GM12878 (cell line): ENCODE measurements around the gene RAB24. TPM values are rescaled to one million over a fixed set of nuclear protein-coding genes. Genes with fewer than 3 reads are reported as not detected.

Experiments used
- ATAC-seq: fragments of 200-7000 bp; cut with Tn5 transposase; 3 replicates; pipeline ENCODE4 v1.9.1; 2020; ENCODE audit warnings: mild to moderate bottlenecking, moderate library complexity
- BruUV-seq: library from RNA; stranded (reverse); fragments of 400-500 nt; replicated peaks from 2 replicates; lab custom pipeline; 2021; lab: Mats Ljungman, UMichigan
- CTCF ChIA-PET: fragments of 300-600 bp; sonication (Branson Sonifier 250); formaldehyde crosslinking; extraction: SDS; loops from one replicate; lab custom pipeline; 2021; ENCODE audit warnings: inconsistent platforms; lab: Yijun Ruan, JAX
- POLR2A ChIA-PET: fragments of 350-600 bp; formaldehyde crosslinking; extraction: SDS; loops from one replicate; lab custom pipeline; 2021; ENCODE audit warnings: inconsistent platforms; lab: Charles Lee
- RAD21 ChIA-PET: fragments of 300-600 bp; sonication (Branson Sonifier 250); formaldehyde crosslinking; loops from one replicate; lab custom pipeline; 2023; ENCODE audit warnings: antibody characterized with exemption; ENCODE audit not compliant: unreplicated experiment; lab: Charles Lee
- SMC1A ChIA-PET: fragments of 300-600 bp; sonication (Branson Sonifier 250); formaldehyde crosslinking; loops from one replicate; lab custom pipeline; 2023; ENCODE audit not compliant: unreplicated experiment, uncharacterized antibody; lab: Charles Lee
- DNase-seq: peaks from one replicate; pipeline ENCODE4 v3.0.0-alpha.2; 2011; ENCODE audit warnings: low read depth, low spot score
- FAIRE-seq: peaks from 3 replicates; lab custom pipeline; 2011; peaks lifted over from hg19 to GRCh38; lab: Jason Lieb, UNC
- H2AFZ ChIP-seq: 2 replicates; pipeline ENCODE4 v1.6.0; 2011; ENCODE audit warnings: low read depth, low read length, control low read depth; ENCODE audit not compliant: control insufficient read depth
- H3K27ac ChIP-seq: 2 replicates; pipeline ENCODE4 v1.5.1; 2011; ENCODE audit warnings: control low read depth; ENCODE audit not compliant: control insufficient read depth, insufficient read depth
- H3K27me3 ChIP-seq, 2 experiments: replicated peaks in 1 of 2; 2 replicates each; pipeline versions ENCODE4 v1.6.0 to v1.6.1; 2011; ENCODE audit warnings: low read length in 1 of 2; ENCODE audit not compliant: control insufficient read depth in 2 of 2, insufficient read depth in 2 of 2
- H3K36me3 ChIP-seq, 2 experiments: 2 replicates each; pipeline ENCODE4 v1.5.1; 2011; ENCODE audit warnings: low read length in 1 of 2; ENCODE audit not compliant: control insufficient read depth in 2 of 2, insufficient read depth in 2 of 2
- H3K4me1 ChIP-seq: 2 replicates; pipeline ENCODE4 v1.6.1; 2011; ENCODE audit warnings: mild to moderate bottlenecking, low read length, moderate library complexity, mixed read lengths; ENCODE audit not compliant: control insufficient read depth, insufficient read depth
- H3K4me2 ChIP-seq: 2 replicates; pipeline ENCODE4 v1.6.0; 2011; ENCODE audit warnings: control low read depth; ENCODE audit not compliant: control insufficient read depth, insufficient read depth
- H3K4me3 ChIP-seq: fragments of 200-600 bp; sonication (generic); 2 replicates; pipeline ENCODE4 v1.5.1; 2016
- H3K79me2 ChIP-seq: 2 replicates; pipeline ENCODE4 v1.6.0; 2011; ENCODE audit warnings: low read length; ENCODE audit not compliant: control insufficient read depth, insufficient read depth
- H3K9ac ChIP-seq: 2 replicates; pipeline ENCODE4 v1.8.0; 2011; ENCODE audit warnings: low read length, control low read depth, mixed read lengths; ENCODE audit not compliant: control insufficient read depth, insufficient read depth
- H3K9me3 ChIP-seq: replicated peaks from 3 replicates; pipeline ENCODE4 v1.5.1; 2011; ENCODE audit warnings: mild to moderate bottlenecking, low read length; ENCODE audit not compliant: control insufficient read depth, insufficient read depth
- H4K20me1 ChIP-seq: 2 replicates; pipeline ENCODE4 v1.6.0; 2011; ENCODE audit not compliant: control insufficient read depth, insufficient read depth
- BCL11A ChIP-seq: IDR thresholded peaks from 2 replicates; pipeline ENCODE4 v1.6.1; 2011; ENCODE audit warnings: low read depth, low read length
- CBX5 ChIP-seq: sonication (generic); IDR thresholded peaks from 2 replicates; pipeline ENCODE4 v1.6.1; 2016; ENCODE audit warnings: low read depth, moderate library complexity, mild to moderate bottlenecking, inconsistent platforms
- CREB1 ChIP-seq: IDR thresholded peaks from 2 replicates; pipeline ENCODE4 v1.6.1; 2012; ENCODE audit warnings: low read depth, mild to moderate bottlenecking, inconsistent platforms
- GATAD2B ChIP-seq: fragments of 450-650 bp; conservative IDR thresholded peaks from 2 replicates; pipeline ENCODE4 v1.6.1; 2017; ENCODE audit warnings: low read depth, mild to moderate bottlenecking, moderate library complexity
- NKRF ChIP-seq: fragments of 450-650 bp; conservative IDR thresholded peaks from 2 replicates; pipeline ENCODE4 v1.6.1; 2017; ENCODE audit warnings: mild to moderate bottlenecking, moderate library complexity
- POLR2AphosphoS5 ChIP-seq: IDR thresholded peaks from 2 replicates; pipeline ENCODE4 v1.6.1; 2011; ENCODE audit warnings: mild to moderate bottlenecking, low read length, inconsistent platforms
- TCF7 ChIP-seq: IDR thresholded peaks from 2 replicates; pipeline ENCODE4 v1.6.1; 2014; ENCODE audit warnings: antibody characterized with exemption, borderline replicate concordance
- ZNF274 ChIP-seq: IDR thresholded peaks from one replicate; pipeline ENCODE4 v1.8.0; 2011; ENCODE audit not compliant: insufficient read length, insufficient read depth
- WGBS: methylation state at CpG from one replicate; pipeline ENCODE4 v1.1.6; 2016; ENCODE audit warnings: low lambda C conversion rate; ENCODE audit not compliant: insufficient replicate concordance, insufficient coverage; ENCODE audit errors: missing lambda C conversion rate; 5-methylcytosine and 5-hydroxymethylcytosine counted together
- in situ Hi-C: fragments of 300-500 bp; cut with MboI; formaldehyde crosslinking; loops from 9 replicates; pipeline ENCODE4 v1.14.3; 2018; ENCODE audit warnings: mixed read lengths
- intact Hi-C: fragments of 100-400 bp; cut with micrococcal nuclease; formaldehyde crosslinking; loops from one replicate; pipeline ENCODE4 v1.14.2; 2022; ENCODE audit not compliant: unreplicated experiment
- polyA plus RNA-seq, 11 experiments: library from polyadenylated mRNA; depleted of rRNA in 4 of 11; unstranded in 6 of 11; stranded (reverse) in 5 of 11; fragments of >200 nt; fragmentation: Nextera tagmentation in 4 of 11; fragmentation: Illumina TruSeq in 1 of 11; extraction: Ambion mirVana in 4 of 11; extraction: Trizol in 1 of 11; gene quantifications; 1 replicate in 1 of 11; 2 replicates in 10 of 11; pipeline versions ENCODE4 v1.2.1 to v1.2.3, GENCODE V29; 2011 to 2016; ENCODE audit warnings: inconsistent platforms in 2 of 11, missing spikeins in 2 of 11, low read depth in 1 of 11
- total RNA-seq, 4 experiments: library from RNA; depleted of rRNA in 3 of 4; stranded (reverse); fragments of >200 nt in 3 of 4; fragmentation: Illumina TruSeq in 1 of 4; extraction: Trizol in 1 of 4; gene quantifications; 2 replicates each; pipeline versions ENCODE4 v1.2.1 to v1.2.3, GENCODE V29; 2013 to 2021
- TF ChIP-seq, protein P1 (sequence below): fragments of 450-650 bp; formaldehyde crosslinking; IDR thresholded peaks from 2 replicates; pipeline ENCODE4 v1.4.0; 2020; ENCODE audit warnings: mild to moderate bottlenecking, moderate library complexity
- TF ChIP-seq, protein P2 (sequence below): fragments of 450-650 bp; IDR thresholded peaks from 2 replicates; pipeline ENCODE4 v1.6.1; 2017; ENCODE audit warnings: antibody characterized with exemption, mild to moderate bottlenecking, moderate library complexity
- TF ChIP-seq, protein P3 (sequence below): fragments of 150-350 bp; IDR thresholded peaks from 2 replicates; pipeline ENCODE4 v1.6.1; 2016; ENCODE audit warnings: low read depth, low read length

RAB24 gene
- total and polyA plus RNA-seq, 10 of the 15 experiments (the other 5 are each of a cell fraction or from before 2014, with no cell fraction given): 8.0 to 44.4 (median 24.4) TPM

- Histone ChIP-seq H3K4me2 (no peak overlapping the region), H3K9ac (no peak overlapping the region), H2AFZ (no peak overlapping the region), H3K9me3 (no peaks in the 10 kb centered on the region), H3K36me3 (peaks cover 26 to 34% of the 10 kb centered on the region in 2 experiments), H3K4me1 (peaks cover 26% of the 10 kb centered on the region), H3K27ac (no peak overlapping the region), H3K79me2 (no peaks in the 10 kb centered on the region), H4K20me1 (no peaks in the 10 kb centered on the region), H3K4me3 (no peak overlapping the region), H3K27me3 (no peaks in the 10 kb centered on the region)
- POLR2A ChIA-PET: no interaction called here
- ATAC-seq: no peak
- intact Hi-C loops: no loop called here
- BruUV-seq: no TSS peak
- DNase-seq: no peak
- RAD21 ChIA-PET: no interaction called here
- CTCF ChIA-PET: interaction anchor here (1.2 to 4.0 kb wide), 2 partner anchors 21 to 180 kb away, joined by 3 to 20 read pairs; no protein-coding TSS in a partner anchor
- in situ Hi-C loops: no loop called here
- FAIRE-seq: no peak
- WGBS: 95% methylated on average over 12 of the region's 12 CpGs
- SMC1A ChIA-PET: interaction anchor here (1.0 to 1.3 kb wide), 2 partner anchors 181 to 312 kb away, joined by 3 to 5 read pairs; no protein-coding TSS in a partner anchor
- TF ChIP-seq CBX5: no peak
- TF ChIP-seq, protein P1, sequence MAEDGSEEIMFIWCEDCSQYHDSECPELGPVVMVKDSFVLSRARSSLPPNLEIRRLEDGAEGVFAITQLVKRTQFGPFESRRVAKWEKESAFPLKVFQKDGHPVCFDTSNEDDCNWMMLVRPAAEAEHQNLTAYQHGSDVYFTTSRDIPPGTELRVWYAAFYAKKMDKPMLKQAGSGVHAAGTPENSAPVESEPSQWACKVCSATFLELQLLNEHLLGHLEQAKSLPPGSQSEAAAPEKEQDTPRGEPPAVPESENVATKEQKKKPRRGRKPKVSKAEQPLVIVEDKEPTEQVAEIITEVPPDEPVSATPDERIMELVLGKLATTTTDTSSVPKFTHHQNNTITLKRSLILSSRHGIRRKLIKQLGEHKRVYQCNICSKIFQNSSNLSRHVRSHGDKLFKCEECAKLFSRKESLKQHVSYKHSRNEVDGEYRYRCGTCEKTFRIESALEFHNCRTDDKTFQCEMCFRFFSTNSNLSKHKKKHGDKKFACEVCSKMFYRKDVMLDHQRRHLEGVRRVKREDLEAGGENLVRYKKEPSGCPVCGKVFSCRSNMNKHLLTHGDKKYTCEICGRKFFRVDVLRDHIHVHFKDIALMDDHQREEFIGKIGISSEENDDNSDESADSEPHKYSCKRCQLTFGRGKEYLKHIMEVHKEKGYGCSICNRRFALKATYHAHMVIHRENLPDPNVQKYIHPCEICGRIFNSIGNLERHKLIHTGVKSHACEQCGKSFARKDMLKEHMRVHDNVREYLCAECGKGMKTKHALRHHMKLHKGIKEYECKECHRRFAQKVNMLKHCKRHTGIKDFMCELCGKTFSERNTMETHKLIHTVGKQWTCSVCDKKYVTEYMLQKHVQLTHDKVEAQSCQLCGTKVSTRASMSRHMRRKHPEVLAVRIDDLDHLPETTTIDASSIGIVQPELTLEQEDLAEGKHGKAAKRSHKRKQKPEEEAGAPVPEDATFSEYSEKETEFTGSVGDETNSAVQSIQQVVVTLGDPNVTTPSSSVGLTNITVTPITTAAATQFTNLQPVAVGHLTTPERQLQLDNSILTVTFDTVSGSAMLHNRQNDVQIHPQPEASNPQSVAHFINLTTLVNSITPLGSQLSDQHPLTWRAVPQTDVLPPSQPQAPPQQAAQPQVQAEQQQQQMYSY (CRISPR knock-in tag): no peak
- TF ChIP-seq GATAD2B: no peak
- no peak for TF ChIP-seq POLR2AphosphoS5
- TF ChIP-seq BCL11A: no peak
- TF ChIP-seq CREB1: no peak
- no peak for TF ChIP-seq NKRF
- TF ChIP-seq TCF7: no peak
- TF ChIP-seq, protein P2, sequence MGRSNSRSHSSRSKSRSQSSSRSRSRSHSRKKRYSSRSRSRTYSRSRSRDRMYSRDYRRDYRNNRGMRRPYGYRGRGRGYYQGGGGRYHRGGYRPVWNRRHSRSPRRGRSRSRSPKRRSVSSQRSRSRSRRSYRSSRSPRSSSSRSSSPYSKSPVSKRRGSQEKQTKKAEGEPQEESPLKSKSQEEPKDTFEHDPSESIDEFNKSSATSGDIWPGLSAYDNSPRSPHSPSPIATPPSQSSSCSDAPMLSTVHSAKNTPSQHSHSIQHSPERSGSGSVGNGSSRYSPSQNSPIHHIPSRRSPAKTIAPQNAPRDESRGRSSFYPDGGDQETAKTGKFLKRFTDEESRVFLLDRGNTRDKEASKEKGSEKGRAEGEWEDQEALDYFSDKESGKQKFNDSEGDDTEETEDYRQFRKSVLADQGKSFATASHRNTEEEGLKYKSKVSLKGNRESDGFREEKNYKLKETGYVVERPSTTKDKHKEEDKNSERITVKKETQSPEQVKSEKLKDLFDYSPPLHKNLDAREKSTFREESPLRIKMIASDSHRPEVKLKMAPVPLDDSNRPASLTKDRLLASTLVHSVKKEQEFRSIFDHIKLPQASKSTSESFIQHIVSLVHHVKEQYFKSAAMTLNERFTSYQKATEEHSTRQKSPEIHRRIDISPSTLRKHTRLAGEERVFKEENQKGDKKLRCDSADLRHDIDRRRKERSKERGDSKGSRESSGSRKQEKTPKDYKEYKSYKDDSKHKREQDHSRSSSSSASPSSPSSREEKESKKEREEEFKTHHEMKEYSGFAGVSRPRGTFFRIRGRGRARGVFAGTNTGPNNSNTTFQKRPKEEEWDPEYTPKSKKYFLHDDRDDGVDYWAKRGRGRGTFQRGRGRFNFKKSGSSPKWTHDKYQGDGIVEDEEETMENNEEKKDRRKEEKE: no peak
- no peak for TF ChIP-seq ZNF274
- TF ChIP-seq, protein P3, sequence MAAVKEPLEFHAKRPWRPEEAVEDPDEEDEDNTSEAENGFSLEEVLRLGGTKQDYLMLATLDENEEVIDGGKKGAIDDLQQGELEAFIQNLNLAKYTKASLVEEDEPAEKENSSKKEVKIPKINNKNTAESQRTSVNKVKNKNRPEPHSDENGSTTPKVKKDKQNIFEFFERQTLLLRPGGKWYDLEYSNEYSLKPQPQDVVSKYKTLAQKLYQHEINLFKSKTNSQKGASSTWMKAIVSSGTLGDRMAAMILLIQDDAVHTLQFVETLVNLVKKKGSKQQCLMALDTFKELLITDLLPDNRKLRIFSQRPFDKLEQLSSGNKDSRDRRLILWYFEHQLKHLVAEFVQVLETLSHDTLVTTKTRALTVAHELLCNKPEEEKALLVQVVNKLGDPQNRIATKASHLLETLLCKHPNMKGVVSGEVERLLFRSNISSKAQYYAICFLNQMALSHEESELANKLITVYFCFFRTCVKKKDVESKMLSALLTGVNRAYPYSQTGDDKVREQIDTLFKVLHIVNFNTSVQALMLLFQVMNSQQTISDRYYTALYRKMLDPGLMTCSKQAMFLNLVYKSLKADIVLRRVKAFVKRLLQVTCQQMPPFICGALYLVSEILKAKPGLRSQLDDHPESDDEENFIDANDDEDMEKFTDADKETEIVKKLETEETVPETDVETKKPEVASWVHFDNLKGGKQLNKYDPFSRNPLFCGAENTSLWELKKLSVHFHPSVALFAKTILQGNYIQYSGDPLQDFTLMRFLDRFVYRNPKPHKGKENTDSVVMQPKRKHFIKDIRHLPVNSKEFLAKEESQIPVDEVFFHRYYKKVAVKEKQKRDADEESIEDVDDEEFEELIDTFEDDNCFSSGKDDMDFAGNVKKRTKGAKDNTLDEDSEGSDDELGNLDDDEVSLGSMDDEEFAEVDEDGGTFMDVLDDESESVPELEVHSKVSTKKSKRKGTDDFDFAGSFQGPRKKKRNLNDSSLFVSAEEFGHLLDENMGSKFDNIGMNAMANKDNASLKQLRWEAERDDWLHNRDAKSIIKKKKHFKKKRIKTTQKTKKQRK: no peak
Measured at GRCh38 chr5:177293819-177294581, 9.5 kb downstream of the RAB24 start.
